ENCODE measurements around the gene BTG1.

The BTG1 gene

DNA sequence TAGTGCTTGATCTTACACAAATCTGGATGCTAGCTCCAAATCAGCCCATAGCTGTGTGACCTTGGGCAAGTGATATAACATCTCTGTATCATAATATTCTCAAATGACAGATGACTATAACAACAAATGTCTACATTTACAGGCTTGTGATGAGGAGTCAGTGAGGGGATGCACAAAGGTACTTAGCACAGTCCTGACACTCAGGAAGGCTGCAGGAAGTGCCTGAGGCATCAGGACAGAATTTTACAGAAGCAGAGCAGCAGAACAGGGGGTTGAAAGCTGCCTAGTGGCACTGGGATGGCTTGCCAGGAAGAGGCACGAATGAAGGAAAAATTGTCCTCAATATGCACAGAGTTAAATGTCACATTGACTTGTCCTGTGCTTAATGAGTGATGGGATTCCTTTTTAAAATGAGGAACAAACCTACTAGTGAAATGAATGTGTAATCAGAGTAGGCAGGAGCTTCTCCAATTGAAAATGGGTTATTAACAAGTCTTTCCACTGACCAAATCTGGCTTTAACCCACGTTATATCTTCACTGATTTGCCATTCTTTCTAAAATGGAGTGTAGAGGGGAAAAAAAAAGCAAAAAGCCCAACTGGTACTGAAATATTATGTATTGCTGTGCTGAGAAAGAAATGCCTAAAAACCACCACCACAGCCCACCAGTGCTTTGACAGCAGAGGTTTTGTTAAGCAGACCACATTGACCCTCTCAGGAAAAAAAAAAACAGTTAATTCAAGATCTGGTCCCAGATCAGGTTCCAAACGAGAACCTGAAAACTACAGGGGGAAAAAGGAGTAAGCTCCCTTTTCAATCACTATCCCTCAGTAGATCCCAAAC lies 11.6 kb downstream of the BTG1 start:
- no peak for DNase-seq (ENCODE audit: low read depth in 3 of 3)

DNA sequence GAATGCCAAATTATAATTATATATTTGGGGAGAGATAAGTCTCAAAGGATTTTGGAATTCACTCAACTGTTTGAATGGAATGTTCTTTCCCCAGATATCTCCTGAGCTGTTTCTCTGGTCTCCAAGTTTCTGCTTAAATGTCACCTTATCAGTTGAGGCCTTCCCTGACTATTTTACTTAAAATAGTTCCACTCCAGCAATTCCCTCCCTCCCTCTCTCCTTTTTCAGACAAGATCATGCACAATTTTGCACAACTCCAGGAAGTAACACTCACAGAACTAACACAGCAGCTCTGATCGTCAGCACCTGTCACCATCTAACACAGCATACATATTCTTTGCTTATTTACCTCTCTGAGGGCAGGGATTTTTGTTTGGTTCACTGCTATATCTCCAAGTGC lies 12.5 kb downstream of the BTG1 start:
- no peak for DNase-seq (ENCODE audit: low read depth in 3 of 3)

DNA sequence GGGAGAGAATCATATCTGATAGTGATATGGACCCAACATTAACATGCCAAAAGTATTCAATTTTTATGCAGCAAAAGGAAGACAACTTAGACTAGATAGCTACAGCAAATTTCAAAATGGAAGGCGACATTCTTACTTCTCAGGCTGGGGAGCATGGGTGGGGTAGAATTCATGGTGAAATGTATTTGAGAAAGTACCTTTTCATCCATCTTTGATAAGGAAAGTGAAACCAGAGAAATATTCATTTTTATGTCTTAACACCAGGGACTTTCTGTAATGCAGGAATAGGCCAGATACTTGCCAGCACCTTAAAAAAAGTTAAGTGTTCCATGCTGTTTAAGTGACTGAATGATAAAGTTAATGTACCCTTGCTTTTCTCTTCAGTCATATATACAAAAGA lies 13.4 kb downstream of the BTG1 start:
- no peak for DNase-seq (ENCODE audit: low read depth in 3 of 3)

DNA sequence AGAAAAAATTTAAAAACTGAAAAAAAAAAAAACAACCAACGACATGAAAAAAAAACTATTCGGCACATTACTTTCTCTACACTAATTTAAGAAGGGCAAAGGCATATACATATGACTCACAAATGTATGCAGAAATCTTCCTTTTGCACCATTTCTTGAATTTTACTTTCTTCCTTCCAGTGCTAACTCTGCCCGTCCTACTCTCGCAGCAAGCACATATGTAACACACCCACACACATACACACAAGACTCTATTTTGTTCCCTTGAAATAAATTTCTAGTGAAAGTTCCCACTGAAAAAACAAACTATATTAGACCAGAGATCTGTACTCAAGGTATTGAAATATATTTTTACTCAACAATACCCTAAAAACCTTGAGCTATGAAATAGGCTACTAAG lies 14.6 kb downstream of the BTG1 start:
- no peak for DNase-seq (ENCODE audit: low read depth in 3 of 3)

DNA sequence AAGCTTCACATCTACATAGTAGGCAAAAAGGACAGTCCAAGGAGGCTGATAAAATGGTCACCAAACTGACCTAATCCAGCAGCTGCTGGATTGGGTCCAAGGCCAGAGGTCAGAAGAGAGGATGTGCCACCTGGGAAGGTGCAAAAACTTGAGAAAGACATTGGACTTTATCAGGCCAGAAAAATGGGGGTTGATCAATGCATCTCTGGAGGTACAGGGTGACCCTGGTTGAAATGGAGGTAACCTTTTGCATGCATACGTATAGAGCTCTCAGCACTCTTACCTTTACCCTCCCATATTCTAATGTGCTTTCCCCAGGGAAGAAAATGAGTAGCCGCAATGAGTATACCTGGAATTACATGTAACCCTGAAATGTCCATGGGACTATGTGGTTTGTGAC lies 16.0 kb downstream of the BTG1 start:
- DNase-seq (ENCODE audit: low read depth in 3 of 3), result no peak

DNA sequence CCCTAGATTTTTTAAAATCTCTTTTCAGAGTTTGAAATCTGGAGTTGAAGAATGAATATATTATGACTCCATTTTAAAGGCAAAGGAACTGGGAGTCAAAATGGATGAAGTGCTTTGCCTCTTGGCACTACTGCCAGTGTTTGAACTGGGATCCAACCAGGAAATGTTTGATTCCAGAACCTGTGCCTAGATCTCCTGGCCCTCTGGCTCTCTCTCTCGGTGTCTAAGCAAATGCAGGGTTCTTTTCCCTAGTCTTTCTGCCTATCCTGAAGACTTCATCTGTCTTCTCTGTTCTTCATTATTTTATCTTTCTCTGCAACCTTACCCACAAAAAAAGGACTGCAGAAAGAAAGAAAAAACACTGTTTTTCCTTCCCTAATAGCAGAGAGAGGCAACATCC lies 17.0 kb downstream of the BTG1 start:
- DNase-seq (ENCODE audit: low read depth in 3 of 3), result no peak

DNA sequence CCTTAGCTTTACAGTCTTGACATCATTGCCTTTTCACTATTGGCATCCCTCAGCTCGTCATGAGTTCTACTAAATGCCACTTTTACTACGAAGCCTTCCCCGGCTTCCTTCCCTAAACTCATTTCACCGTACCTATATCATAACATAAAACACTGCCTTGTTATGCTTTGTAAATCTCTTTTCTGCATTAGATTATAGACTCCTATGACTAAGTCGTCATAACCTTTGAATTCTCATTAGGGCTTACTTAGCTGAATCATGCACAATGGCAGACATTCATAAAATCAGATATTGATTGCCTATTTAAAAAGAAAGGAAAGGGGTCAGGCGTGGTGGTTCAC lies 21.0 kb downstream of the BTG1 start:
- DNase-seq (ENCODE audit: low read depth in 3 of 3), result no peak

DNA sequence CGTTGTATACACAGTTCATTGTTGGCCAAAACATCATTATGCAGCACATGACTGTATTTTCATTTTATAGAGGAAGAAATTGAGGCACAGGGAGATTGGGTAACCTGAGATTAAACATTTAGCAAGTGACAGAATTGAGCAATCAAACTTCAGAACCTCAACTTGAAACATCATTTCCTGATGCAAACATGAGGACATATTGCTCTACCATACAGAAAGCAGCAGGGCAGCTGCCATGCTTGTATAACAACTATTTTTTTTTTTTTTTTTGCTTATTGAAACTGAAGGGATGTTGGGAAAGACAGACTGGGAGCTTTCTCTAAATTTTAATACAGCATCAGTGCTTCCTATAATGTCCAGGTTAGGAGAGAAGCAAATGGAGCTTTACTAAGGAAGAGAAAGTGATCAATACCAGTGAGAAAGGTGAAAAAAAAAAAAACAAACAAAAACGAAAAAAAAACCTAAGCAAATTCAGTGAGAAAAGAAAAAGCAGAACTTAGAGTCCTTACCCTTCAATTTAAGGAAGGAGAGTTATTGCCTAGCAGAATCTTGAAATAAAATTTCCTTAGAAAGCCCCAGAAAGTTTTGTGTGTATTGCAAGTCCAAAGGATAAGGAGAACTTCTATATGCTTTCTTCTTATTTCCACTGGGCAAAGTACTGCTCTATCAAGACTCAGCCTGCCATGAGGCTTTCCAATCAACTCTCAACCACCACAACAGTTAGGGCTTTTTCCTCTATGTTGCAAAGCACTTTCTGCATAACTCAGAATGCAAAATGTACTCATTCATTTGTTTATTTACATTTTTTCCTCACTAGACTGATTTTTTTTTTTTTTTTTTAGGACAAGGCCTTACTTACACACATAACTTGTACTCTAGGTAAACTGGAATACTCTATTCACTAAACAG lies 21.6 kb downstream of the BTG1 start:
- DNase-seq (ENCODE audit: low read depth in 3 of 3), result no peak

DNA sequence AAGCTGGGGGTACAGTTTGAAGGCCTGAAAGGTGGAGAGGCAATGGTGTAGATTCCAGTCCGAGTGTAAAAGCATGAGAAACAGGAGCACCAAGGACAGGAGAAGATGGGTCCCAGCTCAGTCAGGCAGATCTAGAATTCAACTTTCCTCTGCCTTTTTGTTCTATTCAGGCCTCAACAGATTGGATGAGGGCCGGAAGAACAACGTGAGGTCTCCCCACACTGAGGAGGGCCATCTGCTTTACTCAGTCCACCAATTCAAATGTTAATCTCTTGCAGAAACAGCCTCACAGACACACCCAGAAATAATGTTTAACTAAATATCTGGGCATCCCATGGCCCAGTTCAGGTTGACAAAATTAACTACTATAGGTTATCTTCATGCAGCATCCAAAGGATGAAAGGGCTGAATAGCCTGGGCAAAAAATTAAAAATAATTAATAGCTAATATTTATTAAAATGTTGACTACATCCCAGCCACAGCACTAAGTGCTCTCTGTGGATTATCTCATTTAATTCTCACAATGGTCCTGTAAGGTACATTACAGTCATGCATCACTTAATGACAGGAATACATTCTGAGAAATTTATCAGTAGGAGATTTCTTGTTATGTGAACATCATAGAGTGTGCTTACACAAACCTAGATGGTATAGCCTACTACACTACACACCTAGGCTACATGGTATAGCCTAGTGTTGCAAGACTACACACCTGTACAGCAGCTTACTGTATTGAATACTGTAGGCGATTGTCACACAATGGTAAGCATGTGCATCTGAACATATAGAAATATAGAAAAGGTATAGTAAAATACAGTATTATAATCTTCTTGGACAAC lies 22.5 kb downstream of the BTG1 start:
- no peak for DNase-seq (ENCODE audit: low read depth in 3 of 3)

DNA sequence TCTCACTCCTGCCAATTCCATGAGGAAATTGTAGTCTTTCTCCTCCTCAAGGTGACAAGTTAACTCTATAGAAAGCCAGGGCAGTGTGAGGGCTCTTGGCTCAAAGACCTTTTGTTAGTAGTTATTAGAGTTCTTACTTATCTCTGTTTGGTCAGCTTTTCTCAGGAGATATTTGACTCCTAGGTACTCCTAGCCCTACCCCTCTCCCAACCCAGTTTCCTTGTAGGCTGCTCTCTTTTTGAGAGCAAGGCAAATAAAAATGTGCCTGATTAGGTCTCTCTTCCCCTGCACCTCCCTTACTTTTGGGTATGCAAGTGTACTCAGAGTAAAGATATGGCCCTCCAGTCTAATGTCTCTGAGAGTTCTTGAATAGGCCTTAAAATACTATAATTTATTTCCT lies 23.8 kb downstream of the BTG1 start:
- DNase-seq (ENCODE audit: low read depth in 3 of 3), result no peak

DNA sequence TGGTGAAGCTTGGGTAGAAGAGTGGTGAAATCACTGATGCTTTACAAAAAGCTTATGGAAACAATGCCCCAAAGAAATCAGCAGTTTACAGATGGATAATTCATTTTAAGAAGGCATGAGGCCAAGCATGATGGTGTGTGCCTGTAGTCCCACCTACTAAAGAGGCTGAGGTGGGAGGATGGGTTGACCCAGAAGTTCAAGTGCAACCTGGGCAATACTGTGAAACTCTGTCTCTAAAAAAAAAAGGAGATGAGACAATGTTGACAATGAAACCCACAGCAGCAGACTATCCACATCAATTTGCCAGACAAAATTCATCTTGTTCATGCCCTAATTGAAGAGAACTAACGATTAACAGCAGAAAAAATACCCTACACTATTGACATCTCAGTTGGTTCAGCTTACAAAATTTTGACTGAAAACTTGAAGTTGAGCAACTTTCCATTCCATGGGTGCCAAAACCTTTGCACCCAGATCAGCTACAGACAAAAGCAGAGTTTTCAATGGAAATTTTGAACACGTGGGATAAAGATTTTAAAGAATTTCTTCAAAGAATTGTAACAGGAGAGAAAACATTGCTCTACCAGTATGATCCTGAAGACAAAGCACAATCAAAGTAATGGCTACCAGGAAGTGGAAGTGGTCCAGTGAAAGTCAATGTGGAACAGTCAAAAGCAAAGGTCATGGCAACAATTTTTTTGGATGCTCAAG lies 26.7 kb downstream of the BTG1 start:
- no peak for DNase-seq (ENCODE audit: low read depth in 3 of 3)

DNA sequence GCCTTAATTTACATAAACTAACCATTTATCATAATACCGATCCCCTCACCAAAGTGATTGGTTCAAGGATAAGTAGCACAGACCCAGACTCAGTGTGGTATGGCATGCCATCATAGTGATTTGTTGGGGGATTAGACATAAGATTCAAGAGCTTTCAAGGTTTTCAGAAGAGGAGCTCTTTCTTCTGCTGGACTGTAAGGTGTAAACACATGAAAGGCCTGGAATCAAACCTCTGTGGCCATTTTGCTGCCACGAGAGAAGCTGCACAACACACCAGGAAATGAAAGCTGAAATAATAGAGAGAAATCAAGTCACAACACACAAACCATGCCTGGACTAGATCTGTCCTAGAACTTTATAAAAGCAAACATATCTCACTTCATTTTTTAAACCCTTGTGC lies 30.8 kb downstream of the BTG1 start:
- no peak for DNase-seq (ENCODE audit: low read depth in 3 of 3)

DNA sequence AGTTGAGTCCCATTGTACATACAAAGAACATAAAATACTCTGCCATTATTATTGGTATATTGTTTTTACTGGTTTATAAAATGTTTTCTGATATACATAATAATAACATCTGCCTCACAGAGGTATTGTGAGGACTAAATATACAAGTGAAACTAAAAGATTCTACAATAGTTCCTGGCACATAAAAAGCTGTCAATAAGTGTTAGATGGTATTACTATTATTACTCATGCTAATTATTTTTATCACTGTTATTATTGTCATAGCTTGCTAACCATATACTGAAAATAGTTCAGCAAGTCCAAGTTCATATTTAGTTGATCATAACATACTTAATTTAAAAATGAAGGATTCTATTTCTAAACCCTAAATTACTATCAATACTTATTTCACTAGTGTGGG lies 34.4 kb downstream of the BTG1 start:
- DNase-seq (ENCODE audit: low read depth in 3 of 3), result no peak

DNA sequence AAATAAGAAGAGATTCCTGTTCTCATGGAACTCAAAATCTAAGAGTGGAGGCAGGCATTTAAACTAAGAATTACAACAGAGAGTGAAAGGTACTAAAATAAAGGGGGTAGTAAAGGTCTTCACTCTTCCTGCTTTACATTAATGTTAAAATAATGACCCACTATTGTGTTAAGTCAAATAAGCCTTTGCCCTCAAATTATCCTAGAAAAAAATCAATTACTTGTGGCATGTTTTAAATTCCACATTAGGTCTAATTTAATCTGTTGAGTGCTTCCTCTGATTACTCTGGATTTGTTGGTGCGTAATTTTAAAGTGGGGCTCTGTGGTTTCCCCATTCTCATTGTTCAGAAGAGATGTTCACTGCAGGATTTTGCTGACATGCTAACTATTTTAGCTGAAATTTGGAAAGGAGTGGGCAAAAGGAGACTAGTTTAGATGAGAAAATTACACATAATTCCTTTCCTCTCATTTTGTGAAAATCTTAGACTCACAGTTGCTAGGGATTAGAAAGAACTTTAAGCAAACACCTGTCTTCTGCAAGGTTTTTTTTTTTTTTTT lies 35.5 kb downstream of the BTG1 start:
- no peak for DNase-seq (ENCODE audit: low read depth in 3 of 3)

DNA sequence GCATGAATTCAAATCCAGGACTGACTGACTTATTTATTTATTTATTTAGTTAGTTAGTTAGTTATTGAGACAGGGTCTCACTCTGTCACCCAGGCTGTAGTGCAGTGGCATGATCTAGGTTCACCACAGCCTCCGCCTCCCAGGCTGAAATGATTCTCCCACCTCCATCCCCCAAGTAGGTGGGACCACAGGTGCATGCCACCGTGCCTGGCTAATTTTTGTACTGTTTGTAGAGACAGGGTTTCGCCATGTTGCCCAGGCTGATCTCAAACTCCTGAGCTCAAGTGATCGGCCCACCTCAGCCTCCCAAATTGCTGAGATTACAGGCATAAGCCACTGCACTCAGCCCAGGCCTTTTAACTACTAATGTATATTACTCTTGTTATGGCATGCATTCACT lies 36.0 kb downstream of the BTG1 start:
- no peak for DNase-seq (ENCODE audit: low read depth in 3 of 3)

DNA sequence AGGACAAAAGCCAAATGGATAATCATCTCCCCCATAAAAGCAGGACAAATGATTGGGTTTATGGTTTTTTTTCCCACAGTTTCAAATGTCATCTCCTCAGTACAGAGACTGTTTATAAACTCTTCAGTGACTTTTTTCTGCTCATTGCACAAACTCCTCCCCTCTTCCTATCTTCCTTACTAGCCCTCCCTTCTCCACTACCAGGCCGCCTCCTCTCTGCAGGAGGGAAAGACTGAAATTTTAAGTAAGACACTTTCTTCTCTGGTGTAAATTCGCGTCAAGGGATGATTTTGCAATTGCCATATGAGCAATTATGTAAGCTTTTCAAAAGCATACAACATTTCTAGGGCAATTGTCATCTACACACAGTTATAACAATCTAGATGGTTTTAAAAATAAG lies 37.0 kb downstream of the BTG1 start:
- DNase-seq (ENCODE audit: low read depth in 3 of 3), result no peak

DNA sequence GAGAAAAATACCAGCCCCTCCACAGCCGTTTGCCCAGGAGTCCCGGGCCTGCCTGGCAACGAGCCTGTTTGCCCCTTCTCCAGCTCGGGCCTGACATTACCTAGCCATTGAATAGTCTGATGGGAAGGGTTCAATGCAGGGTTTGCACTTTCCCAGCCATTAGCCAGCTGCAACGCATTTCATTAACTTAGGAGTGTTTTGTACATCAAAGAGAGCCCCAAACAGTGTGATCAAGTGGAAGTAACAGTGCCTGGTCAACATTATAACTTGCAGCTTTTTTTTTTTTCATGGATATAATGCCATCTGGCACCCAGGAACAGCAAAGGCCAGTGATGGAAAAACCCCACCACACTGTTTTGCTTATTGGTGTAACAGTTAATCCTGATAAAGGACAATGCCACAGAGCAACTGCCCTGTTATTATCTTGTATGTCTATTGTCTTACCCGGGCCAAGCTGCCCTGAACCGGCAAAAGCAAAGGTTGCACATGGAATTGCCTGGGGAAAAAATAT lies 38.0 kb downstream of the BTG1 start:
- DNase-seq (ENCODE audit: low read depth in 3 of 3), result no peak

DNA sequence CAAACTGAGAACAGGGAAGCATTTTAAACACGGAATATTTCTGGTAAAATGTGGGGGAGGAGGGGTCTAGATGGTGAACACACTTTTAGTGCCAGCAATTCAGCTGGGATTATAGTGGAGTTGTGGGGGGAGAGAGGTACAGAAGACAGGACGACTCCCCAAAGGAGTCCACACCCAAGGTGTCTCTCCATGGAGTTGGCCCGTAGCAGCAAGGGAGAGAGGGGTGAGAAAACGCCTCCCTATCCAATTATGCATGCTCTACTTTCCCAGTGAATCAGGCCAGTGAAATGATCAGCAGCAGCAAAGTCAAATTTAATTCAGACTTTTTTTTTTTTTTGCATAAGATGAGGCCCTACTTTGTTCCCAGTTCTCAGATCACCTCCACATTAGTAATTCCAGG lies 38.6 kb downstream of the BTG1 start:
- DNase-seq (ENCODE audit: low read depth in 3 of 3), result no peak

DNA sequence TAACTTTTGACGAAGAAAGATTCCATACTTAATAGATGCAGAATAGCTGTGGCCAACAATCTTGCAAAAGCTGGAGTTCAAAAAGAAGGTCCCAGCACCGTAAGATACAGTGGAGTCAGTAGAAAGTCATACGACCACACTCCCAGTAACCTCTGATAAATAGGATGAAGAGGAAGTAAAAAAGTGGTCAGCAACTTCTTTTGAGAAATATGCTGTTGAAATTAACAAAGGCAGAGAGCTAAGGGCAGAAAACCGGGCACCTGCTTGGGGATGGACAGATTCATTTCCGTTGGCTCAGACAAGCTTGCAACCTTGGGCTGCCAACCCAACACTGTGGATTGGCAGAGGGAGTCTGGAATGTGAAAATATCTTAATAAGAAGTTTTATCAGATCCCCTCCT lies 40.0 kb downstream of the BTG1 start:
- no peak for DNase-seq (ENCODE audit: low read depth in 3 of 3)

DNA sequence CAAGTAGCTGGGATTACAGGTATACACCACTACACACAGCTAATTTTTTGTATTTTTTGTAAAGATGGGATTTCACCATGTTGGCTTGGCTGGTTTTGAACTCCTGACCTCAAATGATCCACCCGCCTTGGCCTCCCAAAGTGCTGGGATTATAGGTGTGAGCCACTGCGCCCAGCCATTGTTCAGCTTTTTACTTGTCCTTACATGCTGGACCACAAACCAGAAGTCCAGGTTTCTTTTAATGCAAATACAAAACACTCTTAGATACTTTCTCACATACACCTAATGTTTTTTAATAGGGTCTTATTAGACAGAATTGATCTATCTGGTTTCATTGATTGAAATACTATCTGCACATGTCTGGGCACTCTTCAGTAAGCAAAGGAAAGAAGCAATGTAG lies 40.5 kb downstream of the BTG1 start:
- no peak for DNase-seq (ENCODE audit: low read depth in 3 of 3)

DNA sequence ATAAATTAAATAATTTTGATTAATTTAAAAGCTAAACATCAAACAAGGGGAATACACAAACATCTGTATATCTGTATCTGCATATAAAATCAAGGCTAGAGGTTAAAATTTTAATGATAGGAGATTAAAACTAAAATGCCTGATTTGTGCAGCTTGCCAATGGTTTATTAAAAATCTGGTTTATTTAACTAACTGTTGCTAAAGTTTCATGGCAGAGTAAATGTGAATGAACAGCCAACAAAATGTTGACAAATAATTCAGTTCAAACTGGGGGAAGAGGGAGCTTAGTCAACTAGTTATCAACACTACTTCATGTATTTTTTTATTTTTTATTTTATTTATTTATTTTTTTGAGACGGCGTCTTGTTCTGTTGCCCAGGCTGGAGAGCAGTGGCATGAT lies 43.0 kb downstream of the BTG1 start:
- no peak for DNase-seq (ENCODE audit: low read depth in 3 of 3)
